ENCODE data around the gene GEMIN4.
"Not testable (repeated sequence)": the region's sequence is repeated elsewhere in the genome, so short reads cannot be mapped to it uniquely, and the experiment has no call there.

GEMIN4 gene

DNA sequence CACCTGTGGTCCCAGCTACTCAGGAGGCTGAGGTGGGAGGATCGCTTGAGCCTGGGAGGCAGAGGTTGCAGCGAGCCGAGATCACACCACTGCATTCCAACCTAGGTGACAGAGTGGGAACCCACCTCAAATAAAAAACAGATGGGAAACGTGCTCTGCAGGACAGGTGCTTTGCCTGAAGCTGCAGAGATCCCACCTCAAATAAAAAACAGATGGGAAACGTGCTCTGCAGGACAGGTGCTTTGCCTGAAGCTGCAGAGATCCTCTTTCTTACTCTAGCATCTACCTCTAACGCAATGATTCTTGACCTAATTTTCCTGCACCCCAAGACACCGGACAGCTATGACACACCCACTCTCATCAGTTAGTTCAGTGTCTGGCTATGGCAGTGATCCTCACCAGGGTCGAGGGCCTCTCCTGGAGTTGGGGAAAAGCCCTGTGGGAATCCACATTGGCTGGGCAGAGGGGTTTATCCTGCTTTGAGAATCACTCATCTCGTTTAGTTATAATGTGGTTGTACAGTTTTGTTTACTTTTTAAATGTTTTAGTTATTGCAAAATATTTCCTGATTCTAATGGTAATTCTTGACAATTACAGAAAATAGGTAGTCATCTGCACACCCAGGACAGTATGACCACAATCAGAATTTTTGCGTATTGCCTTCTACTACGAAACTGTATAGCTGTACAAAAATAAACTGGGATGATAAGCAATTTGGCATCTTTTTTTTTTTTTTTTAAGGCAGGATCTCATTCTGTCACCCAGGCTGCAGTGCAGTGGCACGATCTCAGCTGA is 48.8 kb downstream of the GEMIN4 start:
- DNase-seq (ENCODE audit: low spot score): no peak

DNA sequence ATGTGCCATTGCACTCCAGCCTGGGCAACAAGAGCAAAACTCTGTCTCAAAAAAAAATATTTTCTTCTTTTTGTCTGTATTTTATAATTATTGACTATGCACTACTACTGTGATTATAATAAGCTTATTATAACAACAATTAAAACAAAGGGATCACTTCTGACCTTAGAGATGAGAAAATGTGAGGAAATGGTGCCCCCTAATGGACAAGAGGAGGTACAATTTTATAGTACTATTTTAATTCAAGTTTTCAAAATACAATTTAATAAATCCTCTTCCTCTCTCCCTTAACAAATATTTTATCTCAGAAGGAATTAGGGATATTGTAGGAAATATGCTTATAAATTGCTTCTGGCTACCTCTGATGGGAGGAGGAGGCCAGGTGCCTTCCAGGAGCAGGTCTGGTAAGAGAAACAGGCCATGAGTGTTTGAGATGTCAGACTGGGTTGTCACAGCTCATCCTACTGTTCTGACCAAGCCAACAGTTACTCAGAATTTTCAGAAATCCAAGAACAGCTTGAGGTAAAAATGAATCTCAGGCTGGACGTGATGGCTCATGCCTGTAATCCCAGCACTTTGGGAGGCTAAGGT is 51.5 kb downstream of the GEMIN4 start:
- peak; percentile 48 for DNase-seq (ENCODE audit: low spot score)

- DNase-seq (ENCODE audit: low spot score): no peak
Observed at GRCh38 chr17:699345-699744, 52.7 kb downstream of the GEMIN4 start.

- not testable (repeated sequence) for DNase-seq (ENCODE audit: low spot score)
Observed at GRCh38 chr17:698096-698495, 54.0 kb downstream of the GEMIN4 start.

DNA sequence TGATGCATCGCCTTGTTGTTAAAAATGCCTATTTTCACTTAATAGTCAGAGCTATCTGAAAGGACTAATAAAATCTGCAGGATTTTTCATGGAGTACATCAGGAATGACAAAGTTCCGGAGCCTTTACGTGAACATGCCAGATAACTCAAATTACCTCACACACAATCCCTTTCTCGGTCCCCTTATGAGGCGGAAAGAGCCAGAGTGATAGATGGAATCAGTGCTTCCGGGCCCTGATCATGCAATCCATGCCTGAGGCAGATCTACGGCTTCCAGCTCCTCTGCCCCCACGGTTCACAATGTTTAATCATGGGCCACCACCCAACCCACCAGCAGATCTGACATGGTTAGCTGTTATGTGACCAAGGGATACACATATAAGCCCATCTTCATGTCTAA is 54.4 kb downstream of the GEMIN4 start:
- DNase-seq (ENCODE audit: low spot score): no peak

- no peak for DNase-seq (ENCODE audit: low spot score)
Observed at GRCh38 chr17:696369-696768, 55.7 kb downstream of the GEMIN4 start.

Data from LoVo (cell line).